ENCODE measurements around the gene ANOS1. TPM values are rescaled to one million over a fixed set of nuclear protein-coding genes. Genes with fewer than 3 reads are reported as not detected.

ANOS1 gene
- polyA plus RNA-seq, 3 donors: 0.07 to 0.18 TPM; not detected in 1

DNA sequence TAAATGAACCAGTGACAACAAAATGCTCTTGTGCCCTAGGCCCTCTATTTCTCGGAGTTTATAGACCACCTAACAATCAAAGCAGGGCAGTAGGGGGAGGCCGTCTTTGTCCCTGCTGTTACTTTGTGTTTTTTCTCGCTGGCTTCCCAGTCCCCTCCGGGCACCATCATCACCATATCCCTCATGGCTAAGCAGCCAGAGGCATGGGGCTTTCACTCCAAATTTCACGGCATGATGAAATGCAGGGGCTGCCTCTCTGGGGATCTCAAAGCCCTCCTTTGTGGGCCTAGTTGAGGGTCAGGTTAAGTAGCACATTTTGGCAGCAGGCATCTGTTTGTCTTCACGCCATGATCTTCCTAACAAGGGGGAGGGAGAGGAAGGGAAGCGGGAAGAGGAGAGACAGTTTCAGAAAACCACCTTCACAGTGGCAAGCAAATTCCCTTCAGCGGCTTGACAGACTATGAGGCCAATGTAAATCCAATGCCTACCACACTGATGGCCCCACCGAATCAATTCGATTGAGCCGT lies 91.9 kb downstream of the ANOS1 start:
- Mint-ChIP-seq H3K9me3 (peaks cover 0 to 3% (median 0%) of the 10 kb centered on the region in 7 donors), H3K4me3 (no peak overlapping the region), H3K36me3 (no peaks in the 10 kb centered on the region), H3K4me1 (no peaks in the 10 kb centered on the region), H3K27ac (no peak overlapping the region), H3K27me3 (ENCODE audit: low read depth in 3 of 3) (peaks cover 0 to 2% (median 0%) of the 10 kb centered on the region in 3 donors)
- no peak overlapping the region for H3K9ac ChIP-seq (ENCODE audit: insufficient read depth, low read length, poor library complexity, severe bottlenecking)
- no peak overlapping the region for H3K4me2 ChIP-seq (replicated peaks; ENCODE audit: extremely low read depth, low read length, poor library complexity, severe bottlenecking)
- WGBS (ENCODE audit: insufficient coverage): no CpG with 5 or more reads among the region's 11 CpGs
- no peak for DNase-seq
- no peaks in the 10 kb centered on the region for H3K4me1 ChIP-seq (ENCODE audit: control insufficient read depth in 1 of 2, insufficient read depth in 2 of 2, low read length in 2 of 2)
- H4K20me1 ChIP-seq (ENCODE audit: insufficient read depth, low read length): no peaks in the 10 kb centered on the region
- H3K79me2 ChIP-seq (ENCODE audit: insufficient read depth, low read length): no peaks in the 10 kb centered on the region
- no peaks in the 10 kb centered on the region for H3K36me3 ChIP-seq (replicated peaks in 1 of 2; ENCODE audit: control insufficient read depth in 1 of 2, insufficient read depth in 2 of 2, low read length in 2 of 2)
- H3K9me3 ChIP-seq (replicated peaks in 1 of 2; ENCODE audit: control insufficient read depth in 1 of 2, insufficient read depth in 1 of 2, low read length in 2 of 2): no peaks in the 10 kb centered on the region
- intact Hi-C loops (cut with micrococcal nuclease): no loop called here
- H2AFZ ChIP-seq (ENCODE audit: insufficient read depth, low read depth, low read length, poor library complexity, severe bottlenecking): no peak overlapping the region
- H3K27ac ChIP-seq (ENCODE audit: low read depth in 1 of 2, low read length in 2 of 2): no peak overlapping the region
- H3K4me3 ChIP-seq (replicated peaks in 1 of 3; ENCODE audit: low read depth in 2 of 3, low read length in 3 of 3): no peak overlapping the region
- TF ChIP-seq, protein P1, sequence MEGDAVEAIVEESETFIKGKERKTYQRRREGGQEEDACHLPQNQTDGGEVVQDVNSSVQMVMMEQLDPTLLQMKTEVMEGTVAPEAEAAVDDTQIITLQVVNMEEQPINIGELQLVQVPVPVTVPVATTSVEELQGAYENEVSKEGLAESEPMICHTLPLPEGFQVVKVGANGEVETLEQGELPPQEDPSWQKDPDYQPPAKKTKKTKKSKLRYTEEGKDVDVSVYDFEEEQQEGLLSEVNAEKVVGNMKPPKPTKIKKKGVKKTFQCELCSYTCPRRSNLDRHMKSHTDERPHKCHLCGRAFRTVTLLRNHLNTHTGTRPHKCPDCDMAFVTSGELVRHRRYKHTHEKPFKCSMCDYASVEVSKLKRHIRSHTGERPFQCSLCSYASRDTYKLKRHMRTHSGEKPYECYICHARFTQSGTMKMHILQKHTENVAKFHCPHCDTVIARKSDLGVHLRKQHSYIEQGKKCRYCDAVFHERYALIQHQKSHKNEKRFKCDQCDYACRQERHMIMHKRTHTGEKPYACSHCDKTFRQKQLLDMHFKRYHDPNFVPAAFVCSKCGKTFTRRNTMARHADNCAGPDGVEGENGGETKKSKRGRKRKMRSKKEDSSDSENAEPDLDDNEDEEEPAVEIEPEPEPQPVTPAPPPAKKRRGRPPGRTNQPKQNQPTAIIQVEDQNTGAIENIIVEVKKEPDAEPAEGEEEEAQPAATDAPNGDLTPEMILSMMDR (IDR thresholded peaks at IDR 0.05): no peak
- no peaks in the 10 kb centered on the region for H3K27me3 ChIP-seq (ENCODE audit: control insufficient read depth in 2 of 2, insufficient read depth in 2 of 2, low read length in 2 of 2)

DNA sequence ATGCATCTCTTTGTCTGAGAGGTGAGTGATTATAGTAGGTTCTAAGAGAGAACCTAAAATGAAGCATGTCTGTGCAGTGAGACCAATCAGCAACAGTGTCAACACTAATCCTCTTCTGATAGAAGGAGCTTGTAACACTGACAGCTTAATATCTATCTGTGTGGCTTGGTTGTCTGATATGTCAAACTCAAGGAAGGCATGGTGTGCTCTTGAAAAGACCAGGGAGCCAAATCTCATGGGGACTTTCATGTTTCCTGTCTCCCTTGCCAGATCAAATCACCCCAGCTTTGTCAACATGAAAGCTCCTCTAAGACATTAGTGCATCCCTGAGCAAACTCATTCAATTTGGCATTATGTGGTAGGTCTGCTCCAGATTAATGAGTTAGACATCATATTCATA lies 95.4 kb downstream of the ANOS1 start:
- Histone ChIP-seq H3K4me1 (ENCODE audit: control insufficient read depth in 1 of 2, insufficient read depth in 2 of 2, low read length in 2 of 2) (no peaks in the 10 kb centered on the region), H3K27ac (ENCODE audit: low read depth in 1 of 2, low read length in 2 of 2) (no peak overlapping the region), H3K9me3 (replicated peaks in 1 of 2; ENCODE audit: control insufficient read depth in 1 of 2, insufficient read depth in 1 of 2, low read length in 2 of 2) (no peaks in the 10 kb centered on the region), H2AFZ (ENCODE audit: insufficient read depth, low read depth, low read length, poor library complexity, severe bottlenecking) (no peak overlapping the region), H3K4me3 (replicated peaks in 1 of 3; ENCODE audit: low read depth in 2 of 3, low read length in 3 of 3) (no peak overlapping the region), H3K27me3 (ENCODE audit: control insufficient read depth in 2 of 2, insufficient read depth in 2 of 2, low read length in 2 of 2) (no peaks in the 10 kb centered on the region), H3K36me3 (replicated peaks in 1 of 2; ENCODE audit: control insufficient read depth in 1 of 2, insufficient read depth in 2 of 2, low read length in 2 of 2) (no peaks in the 10 kb centered on the region), H4K20me1 (ENCODE audit: insufficient read depth, low read length) (no peaks in the 10 kb centered on the region), H3K79me2 (ENCODE audit: insufficient read depth, low read length) (no peaks in the 10 kb centered on the region), H3K9ac (ENCODE audit: insufficient read depth, low read length, poor library complexity, severe bottlenecking) (no peak overlapping the region), H3K4me2 (replicated peaks; ENCODE audit: extremely low read depth, low read length, poor library complexity, severe bottlenecking) (no peak overlapping the region)
- Mint-ChIP-seq H3K27me3 (ENCODE audit: low read depth in 3 of 3) (peaks cover 0 to 2% (median 0%) of the 10 kb centered on the region in 3 donors), H3K4me1 (no peaks in the 10 kb centered on the region), H3K4me3 (no peak overlapping the region), H3K27ac (no peak overlapping the region), H3K9me3 (peaks cover 0 to 2% (median 0%) of the 10 kb centered on the region in 7 donors), H3K36me3 (no peaks in the 10 kb centered on the region)
- intact Hi-C loops (cut with micrococcal nuclease): no loop called here
- TF ChIP-seq, protein P1 (IDR thresholded peaks at IDR 0.05): no peak
- DNase-seq: no peak
